Stimulated activated CD8-positive, alpha-beta memory T cell treated with anti-CD3 and anti-CD28 coated beads, Interleukin-4, amount 100 ng/mL, for 24 hours (primary cell): Measurements from ENCODE around the gene CROCC2.

Experiments
- DNase-seq: peaks from one replicate; pipeline ENCODE4 v3.0.0-alpha.2; 2020; ENCODE audit warnings: low read depth

The CROCC2 gene

DNA sequence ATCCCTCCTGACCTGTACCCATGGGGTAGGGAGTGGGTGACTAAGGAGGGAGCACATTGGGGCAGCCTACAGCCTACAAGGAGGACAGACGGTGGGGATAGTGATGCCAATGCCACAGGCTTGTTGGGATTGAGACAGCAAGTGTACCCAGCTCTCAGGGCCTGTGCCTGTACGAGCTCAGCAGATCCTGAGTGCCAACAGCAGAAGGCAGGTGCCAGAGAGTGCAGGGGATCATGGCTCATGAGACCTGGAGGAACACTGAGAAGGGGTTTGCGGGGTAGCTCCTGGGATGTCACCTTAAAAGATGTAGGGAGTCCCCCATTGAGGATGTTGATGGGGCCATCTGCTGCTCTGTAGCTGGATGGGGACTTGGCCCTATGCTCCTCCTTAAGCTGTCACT is 82.0 kb downstream of the CROCC2 start:
- DNase-seq: no peak

DNA sequence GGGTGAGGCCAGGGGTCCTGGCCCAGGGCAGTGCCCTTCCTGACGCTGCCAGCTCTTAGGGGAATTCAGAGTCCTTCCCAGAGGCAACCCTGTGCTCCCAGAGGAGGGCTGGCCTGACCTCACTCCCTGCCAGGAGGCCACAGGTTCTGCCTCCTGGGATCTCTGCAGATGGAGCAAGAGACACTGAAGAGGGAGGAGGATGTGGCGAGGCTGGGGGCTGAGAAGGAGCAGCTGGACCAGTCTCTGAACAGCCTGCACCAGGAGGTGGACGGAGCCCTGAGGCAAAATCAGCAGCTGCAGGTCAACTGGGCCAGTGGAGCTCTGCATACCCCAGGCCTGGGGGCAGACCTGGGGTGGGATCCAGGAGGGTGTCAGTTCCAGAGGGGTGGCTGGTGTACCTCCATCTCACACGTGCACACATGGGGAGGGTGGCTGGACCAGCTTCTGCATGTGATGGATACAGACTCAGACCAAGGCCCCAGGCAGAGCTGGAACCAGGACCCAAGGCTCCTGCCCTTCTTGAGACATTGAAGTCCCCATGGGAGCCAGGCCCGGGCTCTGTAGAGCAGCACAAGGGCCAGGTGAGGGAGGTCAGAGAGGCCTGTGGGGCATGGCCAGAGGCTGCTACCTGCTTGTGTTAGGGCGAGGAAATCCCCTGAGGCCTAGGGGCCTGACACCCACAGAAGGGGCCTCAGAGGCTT is 82.6 kb downstream of the CROCC2 start:
- DNase-seq: no peak

- no peak for DNase-seq
These were observed 83.5 kb downstream of the CROCC2 start for GRCh38 chr2:240989451-240990265.

DNA sequence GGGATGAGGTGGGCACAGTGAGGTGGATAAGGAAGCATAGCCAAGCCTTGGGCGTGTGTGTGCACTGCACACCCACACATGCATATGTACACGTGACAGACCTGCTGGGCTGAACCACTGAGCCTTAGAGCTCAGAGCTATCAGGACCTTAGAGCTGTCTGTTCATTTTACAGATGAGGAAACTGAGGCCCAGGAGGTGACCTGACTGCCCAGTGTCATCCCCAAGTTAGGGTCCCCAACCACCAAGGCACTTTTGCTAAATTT is 84.1 kb downstream of the CROCC2 start:
- no peak for DNase-seq

DNA sequence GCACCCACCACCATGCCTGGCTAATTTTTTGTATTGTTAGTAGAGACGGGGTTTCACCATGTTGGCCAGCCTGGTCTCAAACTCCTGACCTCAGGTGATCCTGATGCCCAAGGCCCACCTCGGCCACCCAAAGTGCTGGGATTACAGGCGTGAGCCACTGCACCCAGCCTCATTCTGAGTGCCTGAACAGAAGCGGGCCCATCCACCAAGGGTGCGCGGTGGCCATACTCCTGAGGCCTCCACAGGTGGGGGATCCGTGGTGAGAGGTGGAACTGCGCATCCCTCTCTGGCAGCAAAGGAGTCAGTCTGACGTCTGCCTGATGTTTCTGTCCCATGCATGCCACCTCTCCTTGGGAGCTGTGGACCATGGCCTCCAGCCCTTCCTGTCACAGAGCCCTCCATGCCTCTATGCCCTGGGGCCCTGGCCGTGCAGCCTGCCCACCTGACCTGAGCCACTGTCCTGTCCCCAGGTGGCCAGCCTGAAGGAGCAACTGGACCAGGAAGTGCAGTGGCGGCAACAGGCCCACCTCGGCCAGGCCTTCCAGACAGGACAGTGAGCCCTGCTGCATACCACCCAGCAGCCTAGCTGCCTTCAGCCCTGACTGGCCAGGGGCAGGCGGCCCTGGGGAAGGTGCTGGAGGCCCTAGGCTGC is 84.7 kb downstream of the CROCC2 start:
- DNase-seq: no peak

DNA sequence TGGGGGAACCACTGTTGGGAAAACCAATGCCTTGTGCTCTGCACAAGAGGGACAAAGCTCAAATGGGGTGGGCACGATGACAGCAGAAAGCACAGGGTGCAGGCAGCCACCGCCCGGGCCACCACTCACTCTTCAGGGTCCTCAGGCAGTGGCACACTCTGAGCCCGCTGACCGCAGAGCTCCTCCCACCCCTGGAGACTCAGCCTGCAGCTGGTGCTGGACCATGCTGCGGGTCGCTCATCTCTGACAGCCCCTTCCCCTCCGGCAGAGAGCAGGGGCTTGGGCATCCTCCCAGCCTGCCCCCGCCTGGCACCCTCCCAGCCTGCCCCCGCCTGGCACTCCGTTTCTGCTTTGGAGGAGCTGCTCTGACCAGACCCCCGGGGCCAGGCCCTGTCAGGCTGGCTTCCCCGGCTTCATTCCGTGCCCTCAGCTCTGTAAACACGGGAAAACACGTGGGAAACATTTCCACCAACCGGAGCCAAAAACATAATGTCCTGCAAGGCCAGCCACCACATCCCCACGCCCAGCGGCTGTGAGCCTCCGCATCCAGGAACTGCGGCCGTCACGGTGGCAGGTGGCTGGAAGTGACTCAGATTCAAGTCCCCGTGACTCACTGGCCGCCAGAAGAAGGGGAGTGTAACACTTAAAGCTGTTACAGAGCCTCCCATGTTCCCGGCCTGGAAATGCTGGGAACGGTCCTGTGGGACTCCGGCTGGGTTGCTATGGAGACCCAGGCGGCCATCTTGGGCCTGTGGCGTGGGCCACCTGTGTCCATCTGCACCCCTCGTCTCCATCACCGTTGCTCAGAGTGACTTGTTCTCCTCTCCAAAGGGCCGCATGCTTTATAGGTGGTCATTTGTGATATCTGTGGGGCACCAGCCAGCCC is 85.5 kb downstream of the CROCC2 start:
- no peak for DNase-seq

- DNase-seq: no peak
These were observed 86.6 kb downstream of the CROCC2 start for GRCh38 chr2:240992572-240993291.

- DNase-seq: no peak
These were observed 87.5 kb downstream of the CROCC2 start for GRCh38 chr2:240993446-240994170.

DNA sequence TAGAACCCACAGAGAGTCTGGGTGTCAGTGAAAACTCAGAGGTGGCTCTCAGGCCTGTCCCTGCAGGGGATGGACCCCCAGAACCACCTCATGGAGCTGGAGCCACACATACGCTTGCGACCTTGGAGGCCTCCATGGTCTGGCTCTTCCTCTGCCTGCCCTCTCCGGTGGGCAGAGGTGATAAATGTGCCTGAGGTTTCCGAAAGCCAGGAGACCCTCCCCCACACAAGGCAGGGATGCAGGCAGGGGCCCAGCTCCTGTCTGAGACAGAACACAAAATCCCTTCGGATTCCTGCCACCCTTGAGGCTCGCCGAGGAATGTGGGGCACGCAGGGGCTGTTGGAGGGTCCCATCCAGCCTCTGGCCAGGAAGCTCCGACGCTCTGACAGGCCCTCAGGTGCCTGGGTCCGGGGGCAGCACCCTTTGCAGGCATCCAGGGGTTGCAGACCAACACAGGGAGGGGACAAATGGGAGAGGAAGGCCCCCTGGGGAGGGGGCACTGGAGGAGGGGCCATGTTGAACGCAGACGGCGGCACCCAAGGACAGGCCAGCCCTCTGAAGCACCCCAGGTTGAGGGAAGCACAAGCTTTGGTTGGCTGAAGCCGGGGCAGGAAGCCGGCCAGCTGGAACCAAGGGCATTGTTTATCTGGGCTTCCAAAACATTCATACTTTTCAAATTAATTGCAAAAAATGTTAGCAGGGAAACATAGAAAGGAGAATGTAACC is 88.2 kb downstream of the CROCC2 start:
- DNase-seq: no peak

- DNase-seq: no peak
These were observed 89.2 kb downstream of the CROCC2 start for GRCh38 chr2:240995041-240996021.

- DNase-seq: no peak
These were observed 90.2 kb downstream of the CROCC2 start for GRCh38 chr2:240996161-240996833.

GRCh38 chr2:240996834-240997140 is 90.7 kb downstream of the CROCC2 start:
- DNase-seq: no peak

DNA sequence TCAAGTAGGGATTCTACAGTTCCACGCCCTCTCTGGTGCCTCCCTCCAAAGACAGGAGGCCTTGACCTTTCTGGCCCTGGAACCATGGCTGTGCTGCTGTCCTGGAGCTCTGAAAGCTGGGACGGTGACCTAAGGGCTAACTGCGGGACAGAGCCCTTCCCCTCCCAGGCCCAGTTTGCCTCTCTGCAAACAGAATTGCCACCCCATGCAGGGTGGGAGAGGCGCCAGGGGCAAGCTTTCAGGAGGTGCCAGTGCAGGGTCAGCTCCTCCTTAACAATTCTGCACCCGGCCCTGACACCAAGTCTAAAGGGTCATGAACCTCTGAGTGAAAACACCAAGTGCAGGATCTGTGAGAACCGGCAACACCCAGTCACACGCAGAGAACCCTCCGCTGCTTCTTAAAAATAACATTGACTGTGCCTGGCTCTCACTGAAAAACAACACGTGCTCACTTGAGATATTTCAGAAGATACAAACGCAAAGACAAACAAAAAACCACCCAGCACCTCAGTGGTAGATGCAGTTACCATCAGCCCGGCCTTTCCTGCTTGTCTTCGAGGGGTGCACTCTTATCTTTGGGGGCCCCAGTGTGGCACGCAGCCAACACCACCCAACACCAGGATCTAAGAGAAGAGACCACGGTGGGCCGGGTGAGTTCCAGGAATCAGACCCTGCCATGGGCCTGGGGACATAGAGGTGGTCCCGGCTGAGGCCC is 91.2 kb downstream of the CROCC2 start:
- no peak for DNase-seq

- DNase-seq: peak; percentile 57
These were observed 91.9 kb downstream of the CROCC2 start, which contains the start of gene SNED1 for GRCh38 chr2:240997856-240998705. TSS of gene SNED1 (plus strand) at chr2:240998618. CDS start at chr2:240998838, 220 bp downstream.

DNA sequence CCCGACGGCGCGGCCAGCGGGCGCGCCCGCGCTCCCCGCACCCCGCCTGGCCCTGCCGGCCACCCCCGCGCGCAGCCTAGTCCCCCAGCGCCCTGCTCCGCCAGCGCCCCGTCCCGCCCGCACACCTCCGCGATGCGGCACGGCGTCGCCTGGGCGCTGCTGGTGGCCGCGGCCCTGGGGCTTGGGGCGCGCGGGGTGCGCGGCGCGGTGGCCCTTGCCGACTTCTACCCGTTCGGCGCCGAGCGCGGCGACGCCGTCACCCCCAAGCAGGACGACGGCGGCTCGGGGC is 92.5 kb downstream of the CROCC2 start:
- no peak for DNase-seq

DNA sequence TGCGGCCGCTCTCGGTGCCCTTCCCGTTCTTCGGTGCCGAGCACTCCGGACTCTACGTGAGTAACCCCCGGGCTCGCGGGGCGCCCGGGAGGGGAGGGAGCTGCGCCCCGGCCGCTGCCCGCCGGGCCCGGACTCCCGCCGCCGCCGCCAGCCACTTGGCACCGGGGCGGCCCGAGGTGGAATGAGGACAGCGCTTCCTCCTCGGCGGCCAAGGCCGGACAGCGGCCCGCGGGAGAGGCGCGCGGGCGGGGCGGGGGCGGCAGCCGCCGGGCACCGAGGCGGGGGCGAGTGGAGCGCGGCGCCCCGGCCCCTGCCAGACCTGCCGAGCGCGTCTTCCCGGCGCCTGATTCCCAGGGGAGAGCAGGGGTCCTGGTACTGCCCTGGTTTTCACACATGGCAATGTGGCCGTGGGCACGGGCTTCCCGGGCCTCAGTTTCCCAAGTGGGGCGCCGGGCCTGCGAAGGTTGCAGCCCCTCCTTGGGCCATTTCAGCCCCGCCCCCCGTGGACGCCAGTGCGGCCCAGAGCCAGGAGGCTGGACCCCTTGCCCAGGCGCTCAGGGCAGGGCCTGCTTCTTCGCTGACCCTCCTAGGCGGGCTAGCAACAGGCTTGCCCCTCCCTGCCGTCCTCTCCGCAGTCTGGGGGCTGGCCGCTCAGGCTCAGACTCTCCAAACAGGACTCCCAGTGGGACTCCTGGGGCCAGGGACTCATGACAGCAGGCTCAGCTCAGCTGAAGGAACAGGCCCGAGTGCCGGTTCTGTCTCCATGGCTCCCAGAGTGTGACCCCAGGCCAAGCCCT is 93.1 kb downstream of the CROCC2 start:
- no peak for DNase-seq
